Astrocyte (in vitro differentiated cells and primary cell): ENCODE data around the gene TMEM17.

Experiments
- CTCF ChIP-seq: IDR thresholded peaks from 2 replicates; pipeline ENCODE4 v1.5.1; 2011; ENCODE audit warnings: low read depth, mild to moderate bottlenecking, inconsistent platforms, low read length, moderate library complexity; ENCODE audit not compliant: insufficient read depth
- EZH2 ChIP-seq: IDR thresholded peaks from 2 replicates; pipeline ENCODE4 v1.6.1; 2012; ENCODE audit warnings: mild to moderate bottlenecking, low read length, inconsistent platforms; ENCODE audit not compliant: insufficient read depth

GRCh38 chr2:62465039-62465740 is 40.8 kb downstream of the TMEM17 start:
- no peak for TF ChIP-seq CTCF
- no peak for TF ChIP-seq EZH2
